ENCODE results near the gene ZNF618.

DNA sequence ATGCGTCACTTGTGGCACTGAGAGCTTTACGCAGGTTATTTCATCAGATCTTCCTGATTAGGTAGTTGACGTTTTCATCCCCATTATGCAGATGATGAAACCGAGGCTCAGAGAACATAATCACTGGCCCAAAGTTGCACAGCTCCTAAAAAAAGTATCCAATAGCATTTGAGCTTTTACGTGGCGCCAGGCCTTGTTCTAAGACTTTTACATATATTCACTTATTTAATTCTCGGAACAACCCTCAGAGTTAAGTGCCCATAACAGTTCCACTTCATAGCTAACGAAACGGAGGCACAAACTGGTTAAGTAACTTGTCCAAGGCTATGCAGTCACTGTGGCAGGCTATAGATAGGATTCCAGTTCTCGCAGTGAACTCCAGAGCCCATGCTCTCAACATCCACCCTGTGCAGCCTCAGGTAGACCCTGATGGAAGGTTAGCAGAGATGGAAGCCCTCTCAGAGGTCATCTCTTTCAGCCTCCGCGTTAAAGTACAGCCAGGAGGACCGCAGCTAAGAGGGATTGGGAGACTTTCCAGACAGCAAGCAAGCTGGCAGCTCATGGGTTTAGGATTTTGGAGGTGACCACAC lies 162.7 kb downstream of the ZNF618 start:
- TF ChIP-seq POLR2A (IDR thresholded peaks at IDR 0.05), result no peak
- TF ChIP-seq, protein P1, sequence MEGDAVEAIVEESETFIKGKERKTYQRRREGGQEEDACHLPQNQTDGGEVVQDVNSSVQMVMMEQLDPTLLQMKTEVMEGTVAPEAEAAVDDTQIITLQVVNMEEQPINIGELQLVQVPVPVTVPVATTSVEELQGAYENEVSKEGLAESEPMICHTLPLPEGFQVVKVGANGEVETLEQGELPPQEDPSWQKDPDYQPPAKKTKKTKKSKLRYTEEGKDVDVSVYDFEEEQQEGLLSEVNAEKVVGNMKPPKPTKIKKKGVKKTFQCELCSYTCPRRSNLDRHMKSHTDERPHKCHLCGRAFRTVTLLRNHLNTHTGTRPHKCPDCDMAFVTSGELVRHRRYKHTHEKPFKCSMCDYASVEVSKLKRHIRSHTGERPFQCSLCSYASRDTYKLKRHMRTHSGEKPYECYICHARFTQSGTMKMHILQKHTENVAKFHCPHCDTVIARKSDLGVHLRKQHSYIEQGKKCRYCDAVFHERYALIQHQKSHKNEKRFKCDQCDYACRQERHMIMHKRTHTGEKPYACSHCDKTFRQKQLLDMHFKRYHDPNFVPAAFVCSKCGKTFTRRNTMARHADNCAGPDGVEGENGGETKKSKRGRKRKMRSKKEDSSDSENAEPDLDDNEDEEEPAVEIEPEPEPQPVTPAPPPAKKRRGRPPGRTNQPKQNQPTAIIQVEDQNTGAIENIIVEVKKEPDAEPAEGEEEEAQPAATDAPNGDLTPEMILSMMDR (IDR thresholded peaks at IDR 0.05 in 4 of 5, conservative IDR thresholded peaks at IDR 0.05 in 1 of 5), result no peak
